Endothelial cell of umbilical vein (primary cell): ENCODE measurements around the gene POM121L12.

Experiments used
- CTCF ChIP-seq, 2 donors: IDR thresholded peaks; 1 replicate in 1 of 2; 2 replicates in 1 of 2; pipeline ENCODE4 v1.5.1; 2011; ENCODE audit warnings: low read length in 2 of 2, mild to moderate bottlenecking in 2 of 2, moderate library complexity in 2 of 2, control low read depth in 1 of 2, inconsistent platforms in 1 of 2, low read depth in 1 of 2; ENCODE audit not compliant: insufficient read depth in 1 of 2; ENCODE audit errors: extremely low read depth in 1 of 2
- EZH2 ChIP-seq: IDR thresholded peaks from 2 replicates; pipeline ENCODE4 v1.6.1; 2012; ENCODE audit warnings: borderline replicate concordance, low read depth, mild to moderate bottlenecking, moderate library complexity, low read length, inconsistent platforms; ENCODE audit not compliant: severe bottlenecking
- FOS ChIP-seq: IDR thresholded peaks from 2 replicates; pipeline ENCODE4 v1.6.1; 2011; ENCODE audit warnings: mild to moderate bottlenecking, low read length, moderate library complexity, borderline replicate concordance; ENCODE audit not compliant: insufficient read depth
- GATA2 ChIP-seq: IDR thresholded peaks from 2 replicates; pipeline ENCODE4 v1.7.0; 2011; ENCODE audit warnings: low read depth, mild to moderate bottlenecking, moderate library complexity, mixed read lengths, low read length; ENCODE audit not compliant: insufficient read length, insufficient read depth
- JUN ChIP-seq: IDR thresholded peaks from 2 replicates; pipeline ENCODE4 v1.6.1; 2011; ENCODE audit warnings: borderline replicate concordance, low read depth; ENCODE audit not compliant: insufficient read length, insufficient read depth
- MAX ChIP-seq: IDR thresholded peaks from 2 replicates; pipeline ENCODE4 v1.6.1; 2011; ENCODE audit not compliant: insufficient read depth, insufficient read length
- MYC ChIP-seq: IDR thresholded peaks from one replicate; pipeline ENCODE4 v1.6.1; 2011; ENCODE audit warnings: mild to moderate bottlenecking, low read depth, low read length
- POLR2A ChIP-seq: IDR thresholded peaks from 2 replicates; pipeline ENCODE4 v1.6.1; 2012; ENCODE audit warnings: low read depth, mild to moderate bottlenecking, control low read depth, low read length
- POLR2AphosphoS5 ChIP-seq: IDR thresholded peaks from 2 replicates; pipeline ENCODE4 v1.6.1; 2012; ENCODE audit warnings: low read depth, mild to moderate bottlenecking, control low read depth, low read length, moderate library complexity; ENCODE audit not compliant: insufficient read depth

- TF ChIP-seq POLR2A (no peak), CTCF (IDR thresholded peaks at IDR 0.05; ENCODE audit: extremely low read depth in 1 of 2, insufficient read depth in 1 of 2, low read depth in 1 of 2, low read length in 2 of 2) (no peak), EZH2 (no peak), POLR2AphosphoS5 (no peak), JUN (no peak), FOS (no peak), MAX (no peak), MYC (no peak), GATA2 (no peak)
These were observed 12.5 kb upstream of the POM121L12 start for GRCh38 chr7:53022893-53023292.
